ENCODE measurements around the gene SLC25A42.

SLC25A42 gene

GRCh38 chr19:19152668-19153384 is 89.0 kb downstream of the SLC25A42 start:
- TF ChIP-seq POLR2A (IDR thresholded peaks at IDR 0.05; ENCODE audit: low read length) (no peak), GATA1 (IDR thresholded peaks at IDR 0.05; ENCODE audit: low read depth, low read length) (no peak)
- DNase-seq = no peak

DNA sequence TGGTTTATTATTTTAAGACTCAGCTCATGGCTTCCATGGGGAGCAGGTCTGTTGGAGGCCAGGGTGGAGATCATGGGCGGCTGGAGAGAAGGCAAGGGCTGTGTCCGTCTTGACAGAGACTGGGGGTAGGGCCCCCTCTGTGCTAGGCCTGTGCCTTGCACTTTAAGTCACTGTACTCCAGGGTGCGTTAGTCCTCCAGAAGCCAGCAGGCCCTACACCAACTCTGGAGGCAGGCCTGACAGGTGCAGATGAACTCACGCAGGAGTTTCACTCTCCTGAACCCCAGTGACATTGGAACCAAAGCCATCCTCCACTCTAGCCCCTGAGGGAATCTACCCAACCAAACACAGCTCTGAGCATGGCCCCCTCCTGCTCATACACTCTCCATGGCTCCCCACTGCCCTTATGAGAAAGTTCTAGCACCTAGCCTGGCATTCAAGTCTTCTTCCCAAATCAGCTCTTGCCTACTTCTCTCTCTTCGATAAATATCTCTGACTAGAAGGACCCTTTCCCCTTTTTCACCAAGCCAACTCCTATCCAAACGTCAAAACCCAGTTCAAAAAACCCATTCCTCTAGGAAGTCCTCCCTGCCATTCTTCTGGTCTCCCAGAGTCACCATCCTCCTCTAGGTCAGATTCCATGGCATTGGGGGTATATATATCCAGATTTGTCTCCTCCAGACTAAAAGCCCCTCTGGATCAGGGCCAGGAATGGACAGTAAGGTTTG is 91.1 kb downstream of the SLC25A42 start:
- TF ChIP-seq GATA1 (IDR thresholded peaks at IDR 0.05; ENCODE audit: low read depth, low read length) = no peak
- TF ChIP-seq POLR2A (IDR thresholded peaks at IDR 0.05; ENCODE audit: low read length) = no peak

DNA sequence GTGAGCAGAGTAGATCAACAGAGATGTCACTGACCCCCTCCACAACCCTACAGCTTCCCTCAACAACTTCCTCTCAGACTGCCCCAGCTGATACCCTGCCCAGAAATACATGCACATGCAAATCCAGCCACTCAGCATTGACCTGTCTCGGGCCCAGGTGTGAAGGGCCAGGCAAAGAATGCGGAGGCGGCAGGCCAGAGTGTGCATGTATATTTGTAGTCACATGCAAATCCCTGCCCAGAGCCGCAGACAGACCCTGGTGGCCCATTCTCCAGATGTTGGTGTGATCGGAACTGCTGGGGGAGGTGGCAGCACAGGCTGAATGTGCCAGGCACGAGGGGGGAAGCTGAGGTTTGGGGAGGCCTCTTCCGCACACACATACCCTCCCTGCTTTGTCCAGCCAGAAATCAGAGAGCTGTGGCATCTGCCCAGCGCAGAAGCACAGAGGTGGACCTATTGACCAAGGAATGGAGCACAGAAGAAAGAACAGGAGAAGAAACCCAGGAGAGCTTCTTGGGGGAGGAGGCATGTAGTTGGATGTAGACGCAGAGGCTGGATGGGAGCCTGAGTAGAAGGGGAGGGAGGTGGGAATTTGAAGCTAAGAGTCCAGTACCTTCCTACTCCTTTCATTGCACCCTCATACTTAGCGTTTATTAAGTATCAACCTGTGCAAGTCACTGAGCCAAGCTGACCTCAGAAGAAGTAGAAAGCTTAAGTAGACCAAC is 91.9 kb downstream of the SLC25A42 start:
- TF ChIP-seq GATA1 (IDR thresholded peaks at IDR 0.05; ENCODE audit: low read depth, low read length) (no peak), POLR2A (IDR thresholded peaks at IDR 0.05; ENCODE audit: low read length) (no peak)
- no peak for DNase-seq

More for the DNA sequence above, 91.1 kb downstream of the SLC25A42 start:
- DNase-seq = no peak

DNA sequence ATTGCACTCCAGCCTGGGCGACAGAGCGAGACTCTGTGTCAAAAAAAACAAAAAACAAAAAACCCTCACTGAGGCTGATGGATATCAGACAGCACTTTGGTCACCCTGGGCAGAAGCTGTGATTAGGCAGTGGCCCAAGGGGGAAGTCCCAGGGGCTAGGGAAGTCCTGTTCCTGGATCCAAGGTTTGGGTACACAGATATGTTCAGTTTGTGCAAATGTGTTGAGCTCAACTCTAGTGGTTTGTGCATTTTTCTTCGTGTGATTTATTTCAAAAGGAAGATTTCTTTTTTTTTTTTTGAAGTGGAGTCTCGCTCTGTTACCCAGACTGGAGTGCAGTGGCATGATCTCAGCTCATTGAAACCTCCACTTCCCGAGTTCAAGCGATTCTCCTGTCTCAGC is 94.0 kb downstream of the SLC25A42 start:
- TF ChIP-seq POLR2A (IDR thresholded peaks at IDR 0.05; ENCODE audit: low read length) = no peak
- DNase-seq = no peak

DNA sequence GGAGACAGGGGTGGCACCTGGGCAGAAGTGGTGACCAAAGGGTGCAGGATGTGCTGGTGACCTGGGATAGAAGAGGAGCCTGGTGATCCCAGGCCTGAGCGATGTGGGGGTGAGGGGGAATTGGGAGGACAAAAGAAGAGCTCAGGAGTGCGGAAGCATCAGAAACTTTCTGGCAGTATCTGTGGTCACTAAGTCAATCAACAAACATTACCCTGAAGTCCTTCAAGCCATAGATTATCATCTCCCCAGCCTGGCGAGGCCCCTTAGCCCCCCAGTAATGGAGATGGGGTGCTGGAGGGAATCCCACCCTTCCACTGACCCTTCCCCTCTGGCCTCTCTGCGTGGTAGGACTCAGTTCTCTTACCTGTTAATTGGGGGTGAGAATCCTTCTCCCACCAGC is 95.7 kb downstream of the SLC25A42 start:
- no peak for TF ChIP-seq GATA1 (IDR thresholded peaks at IDR 0.05; ENCODE audit: low read depth, low read length)
- TF ChIP-seq POLR2A (IDR thresholded peaks at IDR 0.05; ENCODE audit: low read length) = no peak
- no peak for DNase-seq

DNA sequence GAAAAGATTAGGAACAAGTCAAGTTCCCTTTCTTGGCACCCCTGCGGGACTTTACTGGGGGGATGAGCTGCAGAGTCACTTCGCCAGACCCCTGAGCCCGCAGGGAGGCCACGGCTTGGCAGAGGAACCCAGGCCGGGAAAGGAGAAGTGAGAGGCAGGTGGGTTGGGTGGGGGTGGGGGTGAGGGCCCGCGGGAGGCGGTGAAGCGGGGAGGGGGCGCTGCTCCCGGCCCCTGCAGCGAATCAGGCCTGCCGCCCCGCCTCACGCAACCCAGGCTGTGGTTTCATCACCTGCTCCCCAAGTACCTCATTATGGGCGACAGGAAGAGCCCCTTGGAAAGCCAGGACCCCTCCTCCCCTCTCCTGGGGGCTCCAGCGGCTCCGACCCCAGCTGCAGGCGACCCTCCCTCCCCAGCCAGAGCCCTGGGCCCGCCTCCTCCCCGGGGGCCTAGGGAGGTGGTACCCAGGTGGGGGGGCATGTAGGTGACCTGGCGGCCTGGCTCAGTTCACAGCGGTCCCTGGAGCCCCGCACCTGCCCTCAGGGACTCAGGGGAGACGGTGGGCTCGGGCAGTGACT is 96.8 kb downstream of the SLC25A42 start:
- TF ChIP-seq GATA1 (IDR thresholded peaks at IDR 0.05; ENCODE audit: low read depth, low read length) (no peak), POLR2A (IDR thresholded peaks at IDR 0.05; ENCODE audit: low read length) (no peak)
- no peak for DNase-seq

DNA sequence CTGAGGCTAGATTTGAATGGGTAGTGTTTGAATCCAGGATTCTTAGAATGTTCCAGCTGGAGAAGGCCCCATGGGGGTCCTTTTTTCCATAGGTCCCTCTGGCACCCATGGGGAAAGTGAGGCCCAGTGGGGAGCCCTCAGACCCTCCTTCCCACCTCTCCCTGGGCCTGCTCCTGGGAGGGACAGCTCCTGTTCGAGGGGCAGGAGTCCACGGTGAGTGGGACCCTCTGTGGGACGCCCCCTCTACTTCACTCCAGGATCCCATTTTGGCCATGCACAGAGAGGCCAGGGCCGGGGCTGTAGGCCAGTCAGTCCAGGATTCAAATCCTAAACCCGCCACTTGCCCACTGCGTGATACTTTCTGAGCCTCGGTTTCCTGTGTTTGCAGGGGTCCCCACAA is 98.7 kb downstream of the SLC25A42 start:
- DNase-seq = no peak

More for the DNA sequence above, 98.7 kb downstream of the SLC25A42 start:
- TF ChIP-seq POLR2A (IDR thresholded peaks at IDR 0.05; ENCODE audit: low read length) (no peak), GATA1 (IDR thresholded peaks at IDR 0.05; ENCODE audit: low read depth, low read length) (no peak)
